HK-2 (cell line): ENCODE results near the gene C1orf50.

ENCODE experiments used
- DNase-seq: peaks from one replicate; pipeline ENCODE4 v3.0.0-alpha.2; 2018; ENCODE audit not compliant: unreplicated experiment

The C1orf50 gene

GRCh38 chr1:42759114-42759513 is 7.9 kb upstream of the C1orf50 start:
- DNase-seq = no peak

GRCh38 chr1:42761567-42761966 is 5.5 kb upstream of the C1orf50 start:
- DNase-seq = no peak

GRCh38 chr1:42762269-42762668 is 4.8 kb upstream of the C1orf50 start:
- no peak for DNase-seq

- no peak for DNase-seq
Measured at GRCh38 chr1:42765269-42765668, 1.8 kb upstream of the C1orf50 start.

- peak; percentile 64 for DNase-seq
Measured at GRCh38 chr1:42765832-42766740, 963 bp upstream of the C1orf50 start.

GRCh38 chr1:42767510-42768000 is 506 bp downstream of the C1orf50 start:
- DNase-seq = no peak

GRCh38 chr1:42768172-42768571 is 1.1 kb downstream of the C1orf50 start:
- DNase-seq = no peak

- DNase-seq = no peak
Measured at GRCh38 chr1:42769811-42770210, 2.8 kb downstream of the C1orf50 start.

- DNase-seq = no peak
Measured at GRCh38 chr1:42773420-42773819, 6.4 kb downstream of the C1orf50 start.

- no peak for DNase-seq
Measured at GRCh38 chr1:42774928-42775526, 8.0 kb downstream of the C1orf50 start.

GRCh38 chr1:42776502-42776901 is 9.5 kb downstream of the C1orf50 start:
- no peak for DNase-seq

GRCh38 chr1:42777852-42778251 is 10.8 kb downstream of the C1orf50 start:
- DNase-seq = peak; percentile 8

GRCh38 chr1:42779725-42780124 is 12.7 kb downstream of the C1orf50 start:
- no peak for DNase-seq

- no peak for DNase-seq
Measured at GRCh38 chr1:42780176-42780575, 13.1 kb downstream of the C1orf50 start.

- no peak for DNase-seq
Measured at GRCh38 chr1:42783092-42783491, 16.0 kb downstream of the C1orf50 start.

GRCh38 chr1:42784547-42784945 is 17.5 kb downstream of the C1orf50 start:
- no peak for DNase-seq

- DNase-seq = no peak
Measured at GRCh38 chr1:42784946-42785693, 18.1 kb downstream of the C1orf50 start, which contains the start of gene TMEM269. TSS of gene TMEM269 (plus strand) at chr1:42784991. CDS start at chr1:42789894, 4,903 bp downstream.

- no peak for DNase-seq
Measured at GRCh38 chr1:42786097-42786496, 19.0 kb downstream of the C1orf50 start.

- no peak for DNase-seq
Measured at GRCh38 chr1:42788021-42788420, 21.0 kb downstream of the C1orf50 start.

GRCh38 chr1:42793824-42794223 is 26.8 kb downstream of the C1orf50 start:
- DNase-seq = no peak

GRCh38 chr1:42797414-42797813 is 30.4 kb downstream of the C1orf50 start:
- no peak for DNase-seq

GRCh38 chr1:42797979-42798378 is 30.9 kb downstream of the C1orf50 start:
- DNase-seq = no peak
